GM18507 (cell line): ENCODE results near the gene PIGC.

Source experiments
- DNase-seq: peaks from one replicate; pipeline ENCODE4 v3.0.0; 2011; ENCODE audit warnings: low read depth; ENCODE audit not compliant: insufficient read length; ENCODE audit errors: extremely low spot score
- FAIRE-seq: peaks from 2 replicates; lab custom pipeline; 2011; peaks lifted over from hg19 to GRCh38; lab: Jason Lieb, UNC

PIGC gene

DNA sequence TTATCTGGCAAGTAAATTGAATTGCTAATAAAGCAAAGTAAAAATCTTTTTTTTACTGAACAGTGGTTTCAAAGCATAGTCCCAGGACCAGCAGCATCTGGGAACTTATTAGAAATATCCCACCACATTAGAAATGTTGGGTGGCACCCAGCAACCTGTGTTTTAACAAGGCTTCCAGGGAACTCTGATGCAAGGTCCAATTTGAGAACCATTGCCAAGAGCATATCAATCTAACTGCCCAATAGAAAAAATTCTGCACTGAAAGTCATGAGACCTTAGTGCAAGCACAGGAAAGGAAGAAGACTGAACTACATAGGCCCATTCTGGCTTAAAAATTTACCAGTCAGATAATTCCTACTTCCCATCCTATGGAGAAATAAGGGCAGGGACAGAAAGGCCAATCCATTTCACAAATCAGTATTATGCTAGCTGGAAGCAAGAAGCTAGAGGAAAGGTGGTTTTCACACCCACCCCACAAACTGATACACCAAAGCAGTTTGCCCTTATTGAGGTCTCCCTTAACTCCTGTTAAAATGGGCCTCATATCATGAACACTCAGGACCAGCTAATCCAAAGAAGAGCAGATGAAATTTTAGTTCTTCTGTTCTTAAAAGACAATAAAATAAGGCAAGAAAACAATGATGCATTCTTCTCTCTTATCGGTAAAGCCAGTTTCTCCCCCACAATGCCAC is 40.8 kb downstream of the PIGC start:
- FAIRE-seq (no peak), DNase-seq (no peak)

DNA sequence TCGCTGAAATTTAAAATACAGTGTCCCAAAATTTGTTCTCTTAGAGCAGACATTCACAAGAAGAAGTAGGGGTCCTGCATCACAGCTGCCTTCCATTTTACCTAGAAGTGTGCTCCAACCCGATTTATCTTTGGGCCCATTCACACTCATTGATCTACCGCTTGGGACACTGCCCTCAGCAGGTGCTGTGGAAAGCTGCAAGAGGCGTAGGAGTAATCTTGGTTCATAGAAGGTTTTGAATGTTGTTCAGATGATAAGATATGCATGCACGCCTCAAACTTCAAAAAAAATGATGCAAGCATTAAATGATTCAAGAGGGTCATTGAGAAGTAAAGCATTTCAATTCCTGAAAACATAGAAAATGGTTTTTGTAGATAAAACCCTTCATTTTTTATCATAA is 42.0 kb downstream of the PIGC start:
- no peak for FAIRE-seq
- DNase-seq, result no peak

DNA sequence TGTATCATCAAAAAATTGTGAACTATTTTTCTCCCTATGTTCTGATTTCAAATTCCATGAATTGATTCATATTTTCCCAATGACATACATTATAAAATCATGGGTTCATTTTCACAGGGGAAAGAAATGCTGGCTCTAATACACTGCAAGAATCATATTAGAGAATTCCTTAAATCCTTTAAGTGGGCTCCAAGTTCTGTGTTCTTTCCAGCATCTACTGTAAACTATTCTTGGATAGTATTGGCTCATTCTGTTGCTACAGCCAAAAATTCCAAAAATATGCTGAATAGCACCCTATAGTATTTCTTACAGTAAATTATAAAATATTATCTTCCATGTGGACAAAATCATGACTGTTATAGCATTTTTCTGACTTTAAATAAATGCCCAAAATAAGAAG is 42.4 kb downstream of the PIGC start:
- FAIRE-seq (no peak), DNase-seq (no peak)

DNA sequence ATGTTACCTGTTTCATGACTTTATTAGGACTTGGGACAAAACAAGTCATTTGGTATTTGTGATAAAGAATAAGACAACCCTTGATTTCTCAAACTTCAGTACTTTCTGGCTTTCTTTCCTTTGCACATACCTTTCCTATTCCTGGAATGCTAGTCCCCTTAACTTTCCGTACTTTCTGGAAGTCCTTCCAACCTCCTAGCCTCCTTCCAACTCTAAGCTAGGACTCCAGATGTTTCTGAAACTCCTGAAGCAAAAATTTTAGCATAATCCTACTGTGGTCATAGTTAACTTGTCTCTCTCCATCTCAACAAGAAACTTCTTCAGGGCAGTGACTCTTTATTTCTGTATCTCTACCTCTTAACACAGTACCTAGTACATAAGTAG is 43.2 kb downstream of the PIGC start:
- no peak for FAIRE-seq
- no peak for DNase-seq

DNA sequence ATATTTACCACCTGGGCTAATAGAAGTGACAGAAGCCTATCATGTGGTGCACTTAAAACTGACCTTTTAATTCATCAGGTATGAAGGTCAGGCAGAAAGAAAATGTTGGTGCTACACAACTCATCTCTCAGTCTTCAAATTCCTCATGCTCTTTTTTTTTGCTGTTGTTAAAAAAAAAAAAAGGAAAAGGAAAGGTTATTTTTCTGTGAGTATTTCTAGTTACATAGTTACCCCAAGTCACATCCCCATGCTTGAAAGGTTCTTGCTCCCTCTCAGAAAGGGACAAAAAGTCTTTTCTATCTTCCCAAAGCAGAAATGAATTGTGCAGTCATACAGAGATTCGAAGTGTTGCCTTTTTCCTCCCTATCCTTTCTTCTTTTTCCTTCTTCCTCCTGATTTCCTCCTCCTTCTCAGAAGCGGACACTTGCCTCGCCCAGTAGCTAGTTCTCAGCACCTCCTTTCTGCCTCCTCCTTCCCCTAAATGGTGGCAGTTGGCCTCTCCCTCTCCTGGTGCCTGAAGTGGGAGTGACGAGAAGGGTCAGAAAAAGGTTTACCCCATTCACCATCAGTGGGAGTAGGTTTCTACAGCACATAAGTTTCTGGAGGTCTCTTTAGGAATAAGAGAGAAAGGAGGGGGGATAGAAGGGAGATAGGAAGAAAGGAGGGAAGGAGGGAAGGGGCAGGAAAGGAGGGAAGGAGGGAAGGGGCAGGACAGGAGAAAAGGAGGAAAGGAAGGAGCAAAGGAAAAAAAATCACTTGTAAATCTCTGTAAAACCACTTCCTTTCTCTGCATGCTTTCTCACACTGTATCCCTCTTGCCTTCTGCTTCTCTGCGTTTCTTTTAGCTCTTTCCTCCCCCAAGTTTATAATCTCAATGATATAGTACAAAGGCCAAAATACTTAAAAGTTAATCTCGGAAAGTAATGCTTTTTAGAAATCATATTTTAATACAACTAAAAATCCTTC is 43.8 kb downstream of the PIGC start:
- peak; percentile 18 for FAIRE-seq

DNA sequence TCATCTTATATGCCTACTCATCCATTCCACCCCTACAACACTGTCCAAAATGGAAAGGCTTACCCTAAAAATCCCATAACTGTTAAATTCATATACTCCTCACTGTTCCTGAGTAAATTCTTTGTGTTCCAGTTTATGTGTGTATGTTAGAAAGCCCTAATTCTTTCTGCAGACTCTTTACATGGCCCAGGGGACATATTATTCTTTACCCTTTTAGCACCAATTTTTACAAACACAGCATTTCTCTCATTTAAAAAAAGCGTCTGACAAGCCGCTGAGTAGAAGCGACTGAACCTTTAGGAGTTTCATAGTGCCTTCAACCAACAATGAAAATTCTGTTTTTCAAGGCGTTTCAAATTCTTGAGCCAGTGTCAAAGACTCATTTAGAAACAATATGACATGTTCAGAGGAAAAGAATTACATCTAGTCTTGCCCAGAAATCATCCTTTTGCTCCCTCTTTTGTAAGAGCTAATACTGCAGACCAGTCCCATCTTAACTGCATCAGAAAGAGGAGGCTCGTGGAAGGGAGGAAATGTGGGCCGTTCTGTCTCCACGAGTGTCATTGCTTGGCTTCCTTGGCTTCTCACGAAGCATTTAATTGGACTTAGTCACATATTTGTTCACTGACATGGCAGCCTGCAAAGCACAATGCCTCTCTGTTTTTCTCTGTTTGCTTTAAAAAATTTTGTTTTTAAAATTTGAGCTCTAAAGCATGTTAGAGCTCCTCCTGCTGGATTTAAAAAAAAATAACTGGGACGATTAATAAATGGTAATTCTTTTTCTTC is 44.7 kb downstream of the PIGC start:
- no peak for DNase-seq
- FAIRE-seq, result peak; percentile 78

More for the DNA sequence above, 43.8 kb downstream of the PIGC start:
- DNase-seq, result no peak

DNA sequence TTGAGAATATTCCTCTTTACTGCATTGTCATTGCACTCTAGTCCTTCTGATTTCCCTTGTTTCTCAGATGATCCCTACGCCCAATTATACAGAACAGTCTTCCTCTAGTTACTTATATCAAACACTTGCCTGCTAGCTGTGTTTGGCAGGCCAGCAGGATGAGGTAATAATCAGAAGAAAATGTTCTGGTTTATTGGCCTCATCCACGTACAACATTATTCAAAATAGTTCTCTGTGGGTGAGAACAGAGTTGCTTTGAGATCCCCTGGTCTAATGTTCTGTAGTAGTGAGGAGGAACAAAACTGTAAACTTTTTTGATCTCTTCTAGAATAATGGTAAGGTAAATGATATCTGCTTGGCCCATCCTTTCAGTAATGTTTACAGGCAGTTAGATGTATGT is 45.7 kb downstream of the PIGC start:
- FAIRE-seq (peak; percentile 74), DNase-seq (no peak)

DNA sequence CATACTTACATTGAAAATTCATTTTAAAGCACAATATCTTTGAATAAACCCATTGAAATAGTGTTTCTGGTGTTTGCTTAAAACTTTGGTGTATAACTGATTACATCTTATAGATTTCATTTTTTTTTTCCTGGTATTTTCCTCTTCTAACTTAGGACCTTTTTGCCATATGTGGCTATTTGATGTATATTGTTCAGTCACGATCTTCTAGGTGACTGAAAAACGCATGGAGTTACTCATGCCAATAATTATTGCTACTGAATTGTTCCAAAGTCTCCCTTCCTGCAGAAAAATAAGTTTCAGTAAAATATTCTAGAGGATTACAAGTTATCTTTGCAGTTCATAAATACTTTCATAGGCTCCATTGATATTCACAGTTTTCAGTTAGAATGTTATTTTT is 46.2 kb downstream of the PIGC start:
- no peak for FAIRE-seq
- DNase-seq, result no peak

DNA sequence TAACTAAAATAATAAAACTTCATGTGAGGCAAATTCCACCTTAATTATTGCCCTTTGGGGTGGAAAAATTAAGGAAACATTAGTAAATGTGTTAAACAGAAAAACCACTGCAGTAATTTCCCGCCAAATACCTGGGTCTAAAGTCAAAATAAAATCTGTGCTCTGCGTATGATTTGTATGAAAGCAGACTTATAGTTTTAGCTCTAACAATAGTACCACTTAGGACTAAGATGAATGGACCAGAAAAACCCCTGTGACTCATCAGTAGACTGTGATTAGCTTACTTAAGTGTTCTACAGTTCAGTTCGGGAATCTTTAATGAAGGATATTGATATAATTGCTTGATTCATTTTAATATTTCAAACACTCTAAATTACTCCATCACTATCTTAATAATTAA is 46.6 kb downstream of the PIGC start:
- DNase-seq (no peak), FAIRE-seq (peak; percentile 9)

DNA sequence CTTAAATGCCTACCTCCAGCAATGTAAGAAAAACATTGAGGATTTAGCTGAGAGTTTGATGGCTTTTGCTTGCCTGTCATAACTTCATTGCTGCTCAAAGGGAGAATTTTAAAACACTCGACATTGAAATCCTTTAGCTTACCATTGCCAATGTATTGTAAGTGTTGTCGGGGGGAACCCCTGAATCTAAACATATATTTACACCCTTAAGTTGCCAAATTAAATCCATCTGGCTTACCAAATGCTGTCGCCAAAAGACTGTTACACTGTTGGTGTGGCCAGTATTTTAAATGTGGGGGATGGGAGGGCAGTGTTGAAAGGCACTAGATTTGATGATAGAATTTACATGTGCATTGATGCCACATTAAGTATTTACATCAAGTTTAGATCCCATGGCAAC is 48.3 kb downstream of the PIGC start:
- FAIRE-seq, result peak; percentile 46

DNA sequence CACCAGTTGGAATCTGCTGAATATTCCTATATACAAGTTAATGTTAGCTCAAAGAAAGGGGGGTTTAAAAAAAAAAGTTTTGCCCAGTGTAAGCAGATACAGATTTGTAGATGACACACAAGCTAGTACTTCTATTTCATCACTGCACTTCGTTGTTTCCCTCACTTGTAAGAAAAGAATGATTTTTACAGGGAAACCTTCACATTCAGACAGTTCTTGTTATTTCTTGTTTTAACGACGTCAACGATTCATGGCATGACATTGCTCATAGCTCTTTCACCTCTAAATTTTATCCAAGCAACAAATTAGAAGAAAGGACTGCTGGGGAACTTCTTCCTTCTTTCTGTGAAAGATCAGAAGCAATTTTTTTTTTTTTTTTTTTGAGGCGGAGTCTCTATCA is 49.1 kb downstream of the PIGC start:
- no peak for FAIRE-seq
- DNase-seq, result no peak

More for the DNA sequence above, 48.3 kb downstream of the PIGC start:
- no peak for DNase-seq

DNA sequence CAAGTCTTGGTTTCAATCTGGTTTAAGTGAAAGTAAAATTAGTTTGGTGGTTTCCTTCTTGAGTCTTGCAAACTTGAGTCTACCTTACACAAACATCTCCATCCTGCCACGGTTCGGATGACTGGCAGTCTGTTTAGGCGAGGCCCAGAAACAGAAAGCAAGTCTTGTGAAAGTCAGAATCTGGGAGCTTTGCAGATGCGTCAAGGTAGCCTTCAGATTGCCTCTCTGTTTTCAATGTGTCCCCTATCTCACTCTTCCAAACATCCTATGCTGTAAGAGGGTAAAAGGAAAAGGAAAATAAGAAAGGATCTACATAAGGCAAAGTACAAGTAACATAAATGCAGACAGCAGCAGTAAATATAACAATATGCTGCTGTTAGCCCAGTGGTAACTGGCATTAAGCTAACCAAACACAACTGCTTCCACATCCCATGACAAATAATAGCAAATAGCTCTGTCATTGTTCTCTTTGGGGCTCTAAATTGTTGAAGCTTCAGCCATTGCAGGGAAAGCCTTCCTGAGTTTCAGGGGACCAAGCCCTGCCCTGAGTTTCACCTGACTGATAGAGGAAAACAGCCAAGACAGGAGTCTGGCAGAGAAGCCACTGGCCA is 49.6 kb downstream of the PIGC start:
- DNase-seq (no peak), FAIRE-seq (peak; percentile 100)

DNA sequence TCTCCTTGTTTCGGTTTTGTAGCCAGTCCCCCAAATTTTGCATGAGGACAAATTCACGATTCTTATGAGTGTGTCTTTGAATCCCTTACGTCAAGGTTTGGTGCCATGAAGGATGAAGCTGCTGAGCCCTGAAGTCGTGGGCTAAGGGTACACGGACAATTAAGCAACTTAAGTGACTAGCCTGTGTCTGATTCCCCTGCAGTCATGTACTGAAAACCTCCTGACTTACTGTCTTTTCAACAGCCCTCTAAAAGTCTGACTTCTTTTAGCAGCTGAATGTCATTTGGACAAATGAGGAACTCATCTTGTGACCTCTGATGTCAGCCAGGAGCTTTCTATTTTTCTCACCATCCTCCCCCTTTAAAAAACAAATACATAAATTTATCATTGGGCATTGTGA is 50.5 kb downstream of the PIGC start:
- no peak for FAIRE-seq
- DNase-seq, result no peak

DNA sequence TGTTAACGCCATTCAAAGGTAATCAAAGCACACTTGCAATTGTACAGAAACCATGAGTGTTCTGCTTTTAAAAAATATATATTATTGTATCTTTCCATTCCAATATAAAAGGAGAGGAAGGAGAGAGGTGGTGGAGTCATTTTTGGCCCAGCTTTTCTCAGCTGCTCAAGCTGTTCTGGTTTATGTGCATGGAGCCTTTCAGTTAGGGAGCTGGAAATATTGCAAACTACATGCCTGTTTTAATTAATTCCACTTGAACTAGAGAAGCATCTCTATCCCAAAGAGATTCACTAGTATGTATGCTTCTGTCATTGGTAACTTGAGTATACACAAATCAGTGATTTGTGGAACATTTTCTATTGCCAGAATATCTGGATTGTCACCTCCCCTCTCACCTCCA is 51.9 kb downstream of the PIGC start:
- DNase-seq (no peak), FAIRE-seq (no peak)
